NT2/D1 (cell line): ENCODE results near the gene LTBP1.

Experiments
- YY1 ChIP-seq: IDR thresholded peaks from 2 replicates; pipeline ENCODE4 v1.6.1; 2011; ENCODE audit not compliant: insufficient read length, insufficient read depth
- ZNF274 ChIP-seq: IDR thresholded peaks from 2 replicates; pipeline ENCODE4 v1.6.1; 2011; ENCODE audit warnings: mild to moderate bottlenecking, low read depth, low read length

DNA sequence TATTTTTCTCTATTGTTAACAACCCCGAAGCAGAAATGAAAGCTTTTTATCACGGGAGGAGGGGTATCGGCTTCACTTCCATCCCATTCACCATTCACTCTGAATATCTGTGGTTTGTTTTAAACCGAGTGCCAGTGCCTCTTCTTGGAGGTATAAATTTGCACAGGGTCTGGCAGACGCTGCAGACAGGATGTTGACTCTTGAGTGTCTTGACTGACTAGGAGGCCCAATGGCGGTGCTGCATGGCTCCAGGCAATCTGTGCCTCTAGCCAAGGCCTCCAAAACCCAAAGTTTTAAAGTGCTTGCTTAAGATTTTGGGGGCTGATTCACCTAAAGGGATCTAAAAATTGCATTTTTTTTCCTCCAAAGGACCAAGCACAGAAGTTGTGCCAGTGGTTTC is 183.8 kb downstream of the LTBP1 start:
- TF ChIP-seq YY1, result no peak
- no peak for TF ChIP-seq ZNF274
